NCI-H2029 (cell line): ENCODE data around the gene CHML.
"Not testable (repeated sequence)": the region's sequence is repeated elsewhere in the genome, so short reads cannot be mapped to it uniquely, and the experiment has no call there.

ENCODE experiments used
- DNase-seq: peaks from one replicate; lab custom pipeline; 2025; lab: John Stamatoyannopoulos, UW

Gene CHML

GRCh38 chr1:241640149-241640866 lies at the start of gene CHML, which contains the start of gene OPN3:
CHML (minus strand) TSS chr1:241640369; CDS start chr1:241635766, 4,603 bp downstream.
OPN3 (minus strand) TSS chr1:241640369; CDS start chr1:241640254, 115 bp downstream.
- peak; percentile 77 for DNase-seq

GRCh38 chr1:241688940-241689368 lies 48.8 kb upstream of the CHML start:
- no peak for DNase-seq

- DNase-seq, result no peak
Observed at GRCh38 chr1:241684108-241684507, 43.9 kb upstream of the CHML start.

- DNase-seq, result no peak
Observed at GRCh38 chr1:241682921-241683320, 42.8 kb upstream of the CHML start.

GRCh38 chr1:241681861-241682448 lies 41.8 kb upstream of the CHML start:
- not testable (repeated sequence) for DNase-seq

GRCh38 chr1:241679961-241680360 lies 39.8 kb upstream of the CHML start:
- DNase-seq, result no peak

- no peak for DNase-seq
Observed at GRCh38 chr1:241679404-241679803, 39.2 kb upstream of the CHML start.

GRCh38 chr1:241678536-241678935 lies 38.4 kb upstream of the CHML start:
- DNase-seq, result no peak

- no peak for DNase-seq
Observed at GRCh38 chr1:241677201-241677600, 37.0 kb upstream of the CHML start.

GRCh38 chr1:241675983-241676382 lies 35.8 kb upstream of the CHML start:
- DNase-seq, result no peak

- no peak for DNase-seq
Observed at GRCh38 chr1:241674805-241675384, 34.7 kb upstream of the CHML start.

GRCh38 chr1:241672301-241672700 lies 32.1 kb upstream of the CHML start:
- DNase-seq, result no peak

GRCh38 chr1:241666419-241666818 lies 26.2 kb upstream of the CHML start:
- no peak for DNase-seq

GRCh38 chr1:241660424-241660972 lies 20.3 kb upstream of the CHML start:
- no peak for DNase-seq

- not testable (repeated sequence) for DNase-seq
Observed at GRCh38 chr1:241659016-241659415, 18.8 kb upstream of the CHML start.

- DNase-seq, result no peak
Observed at GRCh38 chr1:241658081-241658793, 18.1 kb upstream of the CHML start.

- DNase-seq, result no peak
Observed at GRCh38 chr1:241654641-241655040, 14.5 kb upstream of the CHML start.

- DNase-seq, result no peak
Observed at GRCh38 chr1:241654019-241654418, 13.8 kb upstream of the CHML start.

- no peak for DNase-seq
Observed at GRCh38 chr1:241652012-241652411, 11.8 kb upstream of the CHML start, which contains the start of gene WDR64. WDR64 (plus strand) TSS chr1:241652281; CDS start chr1:241652485, 204 bp downstream.

- DNase-seq, result no peak
Observed at GRCh38 chr1:241648159-241648558, 8.0 kb upstream of the CHML start.

GRCh38 chr1:241647658-241648057 lies 7.5 kb upstream of the CHML start:
- DNase-seq, result no peak

- no peak for DNase-seq
Observed at GRCh38 chr1:241646201-241646600, 6.0 kb upstream of the CHML start.
